ENCODE results near the gene KAT6B. TPM values are rescaled to one million over a fixed set of nuclear protein-coding genes. Genes with fewer than 3 reads are reported as not detected.

The KAT6B gene
- total RNA-seq, 1 donor: 26.3 TPM

- TF ChIP-seq, protein P1, sequence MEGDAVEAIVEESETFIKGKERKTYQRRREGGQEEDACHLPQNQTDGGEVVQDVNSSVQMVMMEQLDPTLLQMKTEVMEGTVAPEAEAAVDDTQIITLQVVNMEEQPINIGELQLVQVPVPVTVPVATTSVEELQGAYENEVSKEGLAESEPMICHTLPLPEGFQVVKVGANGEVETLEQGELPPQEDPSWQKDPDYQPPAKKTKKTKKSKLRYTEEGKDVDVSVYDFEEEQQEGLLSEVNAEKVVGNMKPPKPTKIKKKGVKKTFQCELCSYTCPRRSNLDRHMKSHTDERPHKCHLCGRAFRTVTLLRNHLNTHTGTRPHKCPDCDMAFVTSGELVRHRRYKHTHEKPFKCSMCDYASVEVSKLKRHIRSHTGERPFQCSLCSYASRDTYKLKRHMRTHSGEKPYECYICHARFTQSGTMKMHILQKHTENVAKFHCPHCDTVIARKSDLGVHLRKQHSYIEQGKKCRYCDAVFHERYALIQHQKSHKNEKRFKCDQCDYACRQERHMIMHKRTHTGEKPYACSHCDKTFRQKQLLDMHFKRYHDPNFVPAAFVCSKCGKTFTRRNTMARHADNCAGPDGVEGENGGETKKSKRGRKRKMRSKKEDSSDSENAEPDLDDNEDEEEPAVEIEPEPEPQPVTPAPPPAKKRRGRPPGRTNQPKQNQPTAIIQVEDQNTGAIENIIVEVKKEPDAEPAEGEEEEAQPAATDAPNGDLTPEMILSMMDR (IDR thresholded peaks at IDR 0.05; ENCODE audit: insufficient read depth, low read depth, low read length): no peak
- no peak for DNase-seq (ENCODE audit: low read depth)
- H3K4me3 ChIP-seq (ENCODE audit: low read depth, low read length): no peak overlapping the region
Measured at GRCh38 chr10:74949843-74950765, 123.7 kb downstream of the KAT6B start.

DNA sequence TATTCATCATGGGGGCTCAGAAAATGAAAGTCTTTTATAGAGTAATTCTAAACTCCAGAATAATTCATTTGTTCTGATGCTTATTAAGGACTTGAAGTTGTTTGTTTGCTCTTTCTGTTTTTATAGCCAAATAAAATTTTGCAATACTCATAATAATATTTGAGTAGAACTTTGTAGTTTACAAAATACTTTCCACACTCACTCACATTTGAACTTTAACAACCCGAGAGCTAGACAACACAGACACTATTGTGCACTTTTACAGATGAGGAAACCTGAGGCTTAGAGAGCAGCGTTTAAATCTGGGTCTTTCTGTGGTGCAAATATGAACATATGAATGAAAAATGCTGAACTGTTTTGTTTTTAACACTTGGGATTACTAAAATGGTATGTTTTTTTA, 126.8 kb downstream of the KAT6B start:
- H3K4me3 ChIP-seq (ENCODE audit: low read depth, low read length): no peak overlapping the region
- TF ChIP-seq, protein P1 (IDR thresholded peaks at IDR 0.05; ENCODE audit: insufficient read depth, low read depth, low read length): no peak
- peak; percentile 45 for DNase-seq (ENCODE audit: low read depth)

DNA sequence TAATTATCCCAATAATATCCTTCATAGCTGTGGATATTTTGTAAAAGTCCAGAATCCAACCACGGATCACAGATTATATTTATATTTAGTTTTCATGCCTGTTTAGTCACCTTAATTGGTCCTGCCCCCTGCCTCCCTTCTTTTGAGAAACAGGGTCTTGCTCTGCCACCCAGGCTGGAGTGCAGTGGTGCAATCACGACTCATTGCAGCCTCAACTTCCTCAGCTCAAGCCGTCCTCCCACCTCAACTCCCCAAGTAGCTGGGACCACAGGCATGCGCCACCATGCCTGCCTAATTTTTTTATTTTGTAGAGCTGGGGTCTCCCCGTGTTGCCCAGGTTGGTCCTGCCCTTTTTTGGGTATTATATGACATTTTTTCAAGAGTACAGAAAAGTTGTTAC, 129.4 kb downstream of the KAT6B start:
- DNase-seq (ENCODE audit: low read depth): no peak
- no peak overlapping the region for H3K4me3 ChIP-seq (ENCODE audit: low read depth, low read length)
- TF ChIP-seq, protein P1 (IDR thresholded peaks at IDR 0.05; ENCODE audit: insufficient read depth, low read depth, low read length): no peak

GRCh38 chr10:74956555-74957111, 130.2 kb downstream of the KAT6B start:
- TF ChIP-seq, protein P1 (IDR thresholded peaks at IDR 0.05; ENCODE audit: insufficient read depth, low read depth, low read length): no peak
- no peak for DNase-seq (ENCODE audit: low read depth)
- H3K4me3 ChIP-seq (ENCODE audit: low read depth, low read length): no peak overlapping the region

DNA sequence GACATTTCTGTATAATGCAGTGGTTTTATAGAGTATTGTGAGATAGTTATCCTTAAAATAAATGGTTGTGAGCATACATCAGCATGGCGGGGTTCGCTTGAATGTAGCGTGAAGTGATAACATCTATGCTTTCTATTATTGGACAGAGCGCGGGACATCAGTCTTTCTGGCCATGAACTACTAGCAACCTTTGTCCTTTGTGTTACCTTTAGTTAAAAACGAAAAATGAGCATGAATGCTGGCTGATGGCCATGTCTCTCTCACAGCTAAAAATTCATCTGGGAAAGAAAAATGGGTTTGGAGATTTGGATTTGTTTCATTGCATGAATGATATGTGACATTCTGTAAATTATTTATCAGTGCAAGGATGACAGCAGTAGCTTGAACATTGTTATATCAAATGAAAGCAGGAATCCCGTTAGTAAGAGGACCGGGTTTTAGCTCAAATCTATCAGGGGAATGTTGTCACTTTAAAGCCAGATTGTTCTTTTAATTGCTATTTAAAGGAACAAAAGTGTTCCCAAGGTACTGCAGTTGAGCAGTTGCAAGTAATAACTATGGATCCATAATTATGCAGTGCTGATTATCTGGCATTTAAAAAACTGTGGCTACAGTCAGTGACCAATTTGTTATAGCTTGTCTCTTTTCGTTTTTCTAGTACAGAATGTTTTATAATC, 131.0 kb downstream of the KAT6B start:
- no peak for DNase-seq (ENCODE audit: low read depth)
- TF ChIP-seq, protein P1 (IDR thresholded peaks at IDR 0.05; ENCODE audit: insufficient read depth, low read depth, low read length): no peak
- H3K4me3 ChIP-seq (ENCODE audit: low read depth, low read length): no peak overlapping the region

DNA sequence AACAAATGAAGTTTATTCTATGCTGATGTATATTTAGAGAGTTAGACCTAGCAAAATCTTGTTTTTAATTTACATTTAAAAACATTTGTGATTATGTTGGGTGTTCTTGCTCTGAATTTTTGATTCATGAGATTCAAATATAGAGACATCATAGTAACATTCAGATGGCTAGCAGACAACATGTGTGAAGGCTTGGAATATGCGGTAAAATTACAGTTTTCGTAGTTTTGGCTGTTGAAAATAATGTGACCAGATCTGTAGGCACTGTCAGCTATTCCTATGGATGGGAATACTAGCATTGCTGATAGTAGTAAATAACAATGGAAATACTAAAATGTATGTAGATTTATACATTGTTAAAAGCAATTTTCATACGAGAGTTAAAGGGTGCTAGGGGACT, 131.9 kb downstream of the KAT6B start:
- TF ChIP-seq, protein P1 (IDR thresholded peaks at IDR 0.05; ENCODE audit: insufficient read depth, low read depth, low read length): no peak
- H3K4me3 ChIP-seq (ENCODE audit: low read depth, low read length): no peak overlapping the region
- no peak for DNase-seq (ENCODE audit: low read depth)
